ENCODE results near the gene CAPZB.

DNA sequence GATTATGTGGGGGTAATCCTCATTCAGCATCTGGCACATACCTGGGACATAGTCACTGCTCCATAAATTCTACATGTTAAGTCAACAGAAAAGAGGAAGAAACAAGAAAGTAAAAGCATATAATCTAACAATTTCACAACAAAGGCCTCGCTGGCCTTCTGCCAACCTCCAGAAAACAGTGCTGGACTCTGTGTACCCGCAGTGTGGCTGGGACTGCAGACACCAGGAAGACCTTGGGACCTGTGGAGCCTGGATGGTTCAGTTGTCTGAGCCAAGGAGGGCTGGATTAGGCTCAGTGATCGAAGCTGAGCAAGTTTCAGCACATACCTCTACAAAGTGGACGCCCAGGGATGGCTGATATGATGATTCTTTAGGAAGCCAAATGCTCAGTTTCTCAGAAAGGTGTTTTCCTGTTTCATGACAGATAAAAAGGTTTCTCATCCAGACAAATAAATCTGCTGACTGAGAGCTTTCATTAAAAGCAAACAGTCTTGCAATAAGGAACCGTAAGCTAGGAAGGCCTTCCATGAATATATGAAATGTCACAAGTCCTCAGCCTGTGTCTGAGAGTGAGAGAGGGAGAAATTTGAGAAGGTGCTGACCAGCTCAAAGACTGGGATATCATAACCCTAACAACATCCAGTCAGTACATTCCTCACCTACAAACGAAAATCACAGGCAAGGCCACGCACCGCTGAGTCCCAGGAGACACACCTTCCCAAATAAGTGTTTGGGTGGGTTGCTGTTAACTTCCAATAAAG, 48.4 kb downstream of the CAPZB start:
- TF ChIP-seq, protein P1, sequence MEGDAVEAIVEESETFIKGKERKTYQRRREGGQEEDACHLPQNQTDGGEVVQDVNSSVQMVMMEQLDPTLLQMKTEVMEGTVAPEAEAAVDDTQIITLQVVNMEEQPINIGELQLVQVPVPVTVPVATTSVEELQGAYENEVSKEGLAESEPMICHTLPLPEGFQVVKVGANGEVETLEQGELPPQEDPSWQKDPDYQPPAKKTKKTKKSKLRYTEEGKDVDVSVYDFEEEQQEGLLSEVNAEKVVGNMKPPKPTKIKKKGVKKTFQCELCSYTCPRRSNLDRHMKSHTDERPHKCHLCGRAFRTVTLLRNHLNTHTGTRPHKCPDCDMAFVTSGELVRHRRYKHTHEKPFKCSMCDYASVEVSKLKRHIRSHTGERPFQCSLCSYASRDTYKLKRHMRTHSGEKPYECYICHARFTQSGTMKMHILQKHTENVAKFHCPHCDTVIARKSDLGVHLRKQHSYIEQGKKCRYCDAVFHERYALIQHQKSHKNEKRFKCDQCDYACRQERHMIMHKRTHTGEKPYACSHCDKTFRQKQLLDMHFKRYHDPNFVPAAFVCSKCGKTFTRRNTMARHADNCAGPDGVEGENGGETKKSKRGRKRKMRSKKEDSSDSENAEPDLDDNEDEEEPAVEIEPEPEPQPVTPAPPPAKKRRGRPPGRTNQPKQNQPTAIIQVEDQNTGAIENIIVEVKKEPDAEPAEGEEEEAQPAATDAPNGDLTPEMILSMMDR (IDR thresholded peaks at IDR 0.05; ENCODE audit: insufficient read depth, low read length, poor library complexity, severe bottlenecking) = no peak
- TF ChIP-seq EZH2phosphoT487 (conservative IDR thresholded peaks at IDR 0.05; ENCODE audit: low read length) = no peak
